Stimulated activated CD4-positive, alpha-beta T cell treated with anti-CD3 and anti-CD28 coated beads, Interleukin-12 subunit alpha, Interleukin-12 subunit beta, amount 100 ng/mL, for 24 hours (primary cell): ENCODE measurements around the gene MYO3B.
"Not testable (repeated sequence)": the region's sequence is repeated elsewhere in the genome, so short reads cannot be mapped to it uniquely, and the experiment has no call there.

Experiments used
- DNase-seq, 2 experiments: peaks; one replicate each; pipeline ENCODE4 v3.0.0-alpha.2; 2020; ENCODE audit warnings: low read depth in 2 of 2

MYO3B gene

GRCh38 chr2:170261566-170261965 lies 83.6 kb downstream of the MYO3B start:
- DNase-seq, result no peak

DNA sequence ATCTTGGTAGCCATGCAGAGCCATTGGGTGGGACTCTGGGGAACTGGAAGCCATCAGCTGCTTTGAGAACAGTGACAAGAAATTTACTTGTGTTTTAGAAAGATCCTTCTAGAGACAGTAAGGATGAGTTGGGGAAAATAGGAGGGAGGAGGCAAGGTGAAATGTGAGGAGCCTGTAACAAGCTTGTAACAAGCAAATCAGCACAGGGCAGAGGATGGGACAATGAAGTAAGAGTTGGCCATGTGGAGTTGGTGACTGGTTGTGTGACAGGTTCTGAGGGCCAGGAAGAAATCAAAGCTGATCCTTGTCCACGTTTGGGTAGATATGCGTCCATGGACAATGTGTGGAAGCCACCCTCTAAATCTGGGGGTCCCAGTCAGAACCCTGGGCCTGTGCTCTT lies 84.4 kb downstream of the MYO3B start:
- no peak for DNase-seq

DNA sequence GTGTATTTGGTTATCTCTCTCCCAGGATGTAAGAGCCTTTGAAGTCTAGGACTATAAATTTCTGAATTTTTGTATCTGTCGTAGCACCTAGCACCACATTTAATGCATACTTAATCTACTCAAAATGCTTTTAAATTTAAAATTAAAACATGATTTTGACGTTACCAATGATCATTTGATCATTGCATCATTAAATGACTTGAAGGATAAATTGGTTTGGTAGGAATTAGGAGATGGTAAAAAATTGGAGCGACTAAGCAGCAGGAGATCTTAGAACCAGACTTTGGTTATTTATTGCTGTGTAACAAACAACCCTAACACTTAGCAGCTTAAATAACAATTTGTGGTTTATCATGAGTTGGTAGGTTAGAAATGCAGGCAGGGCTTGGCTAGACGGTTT lies 84.9 kb downstream of the MYO3B start:
- no peak for DNase-seq

DNA sequence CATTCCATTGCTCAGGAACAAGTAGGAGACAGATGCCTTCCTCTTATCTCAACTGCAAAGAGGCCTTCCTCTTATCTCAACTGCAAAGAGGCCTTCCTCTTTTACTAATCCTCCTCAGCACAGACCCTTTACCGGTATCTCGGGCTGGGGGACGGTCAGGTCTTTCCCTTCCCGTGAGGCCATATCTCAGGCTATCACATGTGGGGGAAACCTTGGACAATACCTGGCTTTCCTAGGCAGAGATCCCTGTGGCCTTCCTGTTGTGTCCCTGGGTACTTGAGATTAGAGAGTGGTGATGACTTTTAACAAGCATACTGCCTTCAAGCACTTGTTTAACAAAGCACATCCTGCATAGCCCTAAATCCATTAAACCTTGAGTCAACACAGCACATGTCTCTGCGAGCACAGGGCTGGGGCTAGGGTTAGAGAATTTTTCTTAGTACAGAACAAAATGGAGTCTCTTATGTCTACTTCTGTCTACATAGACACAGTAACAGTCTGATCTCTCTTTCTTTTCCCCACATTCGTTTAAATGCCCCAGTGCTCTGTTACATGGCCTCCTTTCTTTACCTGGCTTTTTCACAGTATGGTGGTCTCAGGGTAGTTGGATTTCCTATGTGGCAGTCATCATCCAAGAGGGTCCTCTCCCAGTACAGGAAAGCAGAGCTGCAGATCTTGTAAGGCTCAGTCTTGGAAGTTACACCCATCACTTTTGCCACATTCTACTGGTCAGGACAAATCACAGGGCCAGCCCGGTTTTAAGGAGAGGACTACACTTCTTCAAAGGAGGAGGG lies 86.0 kb downstream of the MYO3B start:
- DNase-seq, result not testable (repeated sequence)

- no peak for DNase-seq
Observed at GRCh38 chr2:170264522-170264860, 86.5 kb downstream of the MYO3B start.

DNA sequence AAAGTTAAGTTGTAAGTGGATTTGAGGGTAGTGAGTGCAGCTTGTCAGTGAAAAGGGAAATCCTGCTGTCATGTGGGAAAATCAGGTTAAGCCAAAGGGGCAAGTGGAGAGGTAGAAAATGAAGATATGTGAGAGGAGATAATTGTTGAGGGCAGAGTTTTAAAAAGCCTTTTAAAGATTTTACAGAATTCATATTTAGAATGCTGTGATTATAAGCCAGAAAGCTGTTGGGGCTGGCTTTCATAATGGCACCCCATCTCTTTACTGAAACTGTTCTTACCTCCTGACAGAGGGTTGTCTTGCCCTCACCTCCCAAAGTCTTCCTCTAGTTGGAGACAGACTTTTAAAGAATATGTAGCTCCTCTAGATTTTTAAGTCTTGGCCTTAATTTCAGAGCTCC lies 86.9 kb downstream of the MYO3B start:
- DNase-seq, result no peak

- DNase-seq, result no peak
Observed at GRCh38 chr2:170265321-170265720, 87.4 kb downstream of the MYO3B start.

GRCh38 chr2:170266358-170266757 lies 88.4 kb downstream of the MYO3B start:
- no peak for DNase-seq

DNA sequence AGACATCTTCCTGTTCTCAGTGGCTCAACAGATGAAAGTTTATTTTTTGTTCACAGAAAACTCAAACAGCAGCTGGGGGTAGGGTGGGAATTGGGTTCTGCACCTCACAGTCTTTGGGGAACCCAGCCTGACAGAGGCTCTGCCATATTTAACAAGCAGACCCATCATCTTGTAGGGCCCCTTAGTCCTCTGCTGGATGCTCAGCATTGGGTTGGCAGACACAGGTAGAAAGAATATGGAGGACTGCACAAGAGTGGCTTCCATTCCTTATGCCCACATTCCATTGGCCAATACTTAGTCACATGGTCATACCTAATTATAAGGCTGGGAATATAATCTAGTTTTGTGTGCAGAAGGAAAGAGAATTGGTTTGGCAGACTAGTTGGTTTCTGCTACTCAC lies 89.1 kb downstream of the MYO3B start:
- no peak for DNase-seq

DNA sequence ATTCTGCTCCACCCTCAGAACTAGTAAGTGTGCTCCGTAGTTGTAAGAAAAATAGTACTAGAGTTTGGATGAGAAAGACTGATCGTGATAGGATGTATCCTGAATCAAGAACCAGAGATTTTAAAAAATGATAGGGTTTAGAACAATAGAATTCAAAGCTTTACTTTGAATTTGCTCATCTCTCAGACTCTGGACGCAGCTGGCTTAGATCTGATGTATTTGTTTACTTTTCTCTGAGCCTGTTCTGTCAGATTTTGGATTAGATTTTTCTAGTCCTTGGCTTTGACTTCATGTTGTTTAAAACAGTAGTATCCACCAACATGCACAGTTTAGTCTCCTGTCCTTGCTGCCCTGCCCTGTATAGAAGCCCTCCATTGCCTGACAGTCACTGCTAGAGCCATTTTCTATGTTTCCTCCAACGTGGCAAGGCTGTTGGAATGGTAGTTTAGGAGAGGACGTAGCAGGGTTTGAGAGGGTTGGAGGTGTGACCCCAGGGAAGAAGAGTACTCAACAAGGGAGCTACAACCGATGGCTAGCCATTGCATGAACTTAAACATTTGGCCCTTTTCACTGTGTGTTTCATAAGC lies 92.4 kb downstream of the MYO3B start:
- DNase-seq, result no peak

DNA sequence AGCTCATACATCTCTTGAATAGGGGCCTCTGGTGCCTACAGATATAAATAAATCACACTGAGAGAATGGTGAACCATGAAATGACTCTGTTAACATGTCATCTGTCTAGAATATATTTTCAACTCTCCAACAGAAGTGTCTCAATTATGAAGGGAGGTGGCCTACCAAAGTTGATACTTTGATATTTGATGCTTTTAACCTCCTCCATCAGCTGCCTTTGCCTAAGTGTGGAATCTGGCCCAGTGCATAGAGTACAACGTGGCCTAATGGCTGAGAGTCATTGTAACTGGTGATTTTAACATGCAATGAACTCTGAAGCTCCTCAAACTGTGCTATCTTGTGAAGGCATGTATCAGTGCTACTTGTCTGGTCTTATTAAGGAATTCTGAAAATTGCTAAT lies 93.4 kb downstream of the MYO3B start:
- DNase-seq, result no peak

DNA sequence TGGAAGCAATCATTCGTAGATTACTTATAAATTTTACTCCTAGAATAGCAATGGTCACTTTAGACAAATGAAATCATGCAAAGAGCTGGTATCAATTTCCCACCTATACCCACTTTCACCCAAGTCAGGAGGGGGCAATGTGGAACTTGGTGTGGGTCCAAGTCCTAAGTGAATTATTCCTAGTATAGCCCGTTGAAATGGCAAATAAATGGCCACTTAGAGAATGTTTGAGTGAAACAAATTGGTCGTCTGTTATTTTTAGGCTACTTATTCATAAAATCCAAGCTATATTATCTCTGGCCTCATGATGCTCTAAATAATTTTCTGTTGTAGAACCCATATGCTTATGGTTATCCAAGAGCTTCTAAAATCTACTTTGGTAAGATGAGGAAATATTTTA lies 98.1 kb downstream of the MYO3B start:
- DNase-seq, result no peak

DNA sequence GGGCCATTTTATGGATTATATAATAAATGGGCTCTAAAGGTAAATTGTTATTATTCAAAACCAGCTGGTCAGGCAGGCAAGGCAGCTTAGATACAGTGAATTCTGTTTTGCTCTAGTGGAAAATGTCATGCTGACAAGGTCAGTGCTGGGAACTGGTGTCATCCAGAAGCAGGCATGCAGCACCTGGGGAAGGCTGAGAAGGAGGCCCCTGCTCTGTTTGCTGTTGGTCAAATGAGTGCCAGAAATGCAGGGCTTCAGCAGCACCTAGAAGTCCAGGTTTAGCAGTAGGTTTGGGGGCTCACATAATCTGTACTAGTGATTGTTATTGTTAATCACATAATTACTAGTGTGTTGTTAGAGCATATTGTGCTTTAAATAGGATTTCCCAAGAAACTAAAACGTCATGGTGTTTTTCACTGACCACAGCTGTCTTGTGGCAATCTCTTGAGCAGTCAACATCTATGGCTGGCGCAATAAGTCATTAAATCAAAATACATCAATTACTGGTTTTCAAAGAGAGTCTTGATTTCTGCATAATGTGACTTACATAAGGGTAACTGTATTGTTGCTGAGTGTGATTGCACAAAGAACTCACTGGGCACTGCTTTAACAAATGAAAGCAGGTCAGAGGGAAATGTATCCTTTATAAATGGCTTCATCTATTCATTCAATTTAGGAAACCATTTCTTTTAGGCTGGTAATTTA lies 99.1 kb downstream of the MYO3B start:
- DNase-seq, result no peak

DNA sequence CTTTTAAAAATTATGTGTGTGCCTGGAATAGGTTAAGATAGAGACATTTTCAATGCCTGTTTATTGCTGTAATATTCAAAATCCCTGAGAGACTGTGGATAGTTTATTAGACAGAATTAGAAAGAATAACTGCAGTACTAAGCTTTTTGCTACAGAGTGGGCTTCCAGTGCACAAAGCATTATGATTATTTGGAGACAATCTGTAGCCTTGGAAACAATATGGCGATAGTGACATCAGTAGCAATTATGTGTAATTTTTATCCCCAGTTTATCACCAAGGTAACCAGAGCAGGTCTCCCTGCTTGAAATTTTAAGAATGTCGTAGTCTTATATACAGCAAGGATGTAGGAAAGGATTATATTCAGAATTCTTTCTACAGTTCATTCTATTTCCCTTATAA lies 100.0 kb downstream of the MYO3B start:
- DNase-seq, result no peak

DNA sequence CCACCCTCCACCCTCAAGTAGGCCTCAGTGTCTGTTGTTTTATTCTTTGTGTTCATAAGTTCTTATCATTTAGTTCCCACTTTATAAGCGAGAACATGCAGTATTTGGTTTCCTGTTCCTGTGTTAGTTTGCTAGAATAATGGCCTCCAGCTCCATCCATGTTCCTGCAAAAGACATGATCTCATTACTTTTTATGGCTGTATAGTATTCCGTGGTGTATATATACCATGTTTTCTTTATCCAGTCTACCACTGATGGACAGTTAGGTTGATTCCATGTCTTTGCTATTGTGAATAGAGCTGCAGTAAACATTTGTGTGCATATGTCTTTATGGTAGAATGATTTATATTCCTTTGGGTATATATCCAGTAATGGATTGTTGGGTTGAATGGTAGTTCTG lies 101.7 kb downstream of the MYO3B start:
- not testable (repeated sequence) for DNase-seq

GRCh38 chr2:170282851-170283250 lies 104.9 kb downstream of the MYO3B start:
- no peak for DNase-seq

DNA sequence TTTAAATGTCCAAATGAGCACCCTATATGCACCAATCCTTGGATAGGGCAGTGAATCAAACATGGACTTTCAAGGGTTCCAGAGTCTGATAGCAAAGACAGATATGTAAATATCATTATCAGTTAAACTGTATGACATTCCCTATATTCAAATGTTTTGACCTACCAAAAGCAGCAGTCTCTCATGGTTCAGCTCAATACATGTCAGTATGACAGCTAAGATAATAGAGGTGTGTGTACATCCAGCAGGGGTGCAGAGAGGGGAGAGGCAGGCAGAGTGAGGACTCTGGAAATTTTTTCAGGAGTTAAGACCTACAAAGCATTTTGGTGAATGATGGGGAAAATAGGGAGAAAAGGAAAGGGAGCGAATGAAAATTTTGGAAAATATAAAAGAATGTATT lies 106.3 kb downstream of the MYO3B start:
- no peak for DNase-seq

DNA sequence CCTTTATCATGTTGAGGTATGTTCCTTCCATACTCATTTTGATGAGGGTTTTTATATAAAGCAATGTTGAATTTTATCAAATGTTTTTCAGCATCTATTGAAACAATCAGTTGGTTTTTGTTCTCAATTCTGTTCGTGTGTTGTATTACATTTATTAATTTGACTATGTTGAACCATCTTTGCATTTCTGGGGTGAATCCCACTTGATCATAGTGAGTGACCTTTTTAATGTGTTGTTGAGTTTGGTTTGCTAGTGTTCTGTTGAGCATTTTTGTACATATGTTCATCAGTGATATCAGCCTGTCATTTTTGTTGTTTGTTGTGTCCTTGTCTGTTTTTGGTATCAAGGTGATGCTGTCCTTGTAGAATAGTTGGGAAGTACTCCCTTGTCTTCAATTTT lies 110.9 kb downstream of the MYO3B start:
- no peak for DNase-seq

- no peak for DNase-seq
Observed at GRCh38 chr2:170291474-170291873, 113.5 kb downstream of the MYO3B start.

DNA sequence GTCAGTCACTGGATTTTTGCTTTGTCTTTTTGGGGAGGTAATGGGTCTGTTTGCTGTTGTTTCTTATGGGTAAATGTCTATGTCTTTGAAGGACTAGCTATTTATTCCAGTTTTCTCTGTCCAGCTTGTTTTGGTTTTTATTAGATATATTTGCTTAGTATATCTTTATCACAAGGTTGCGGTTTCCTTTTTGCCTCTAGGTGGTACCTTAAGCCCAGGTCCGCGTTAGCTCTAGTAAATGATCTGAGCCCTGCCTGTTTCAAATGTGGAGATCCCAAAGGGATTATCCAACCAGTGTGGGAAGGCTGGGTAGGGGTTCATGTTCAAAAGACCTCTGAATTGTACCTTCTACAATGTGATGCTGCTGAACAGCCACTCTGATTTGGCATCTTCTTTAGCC lies 114.5 kb downstream of the MYO3B start:
- DNase-seq, result no peak

- no peak for DNase-seq
Observed at GRCh38 chr2:170297496-170297895, 119.5 kb downstream of the MYO3B start.

GRCh38 chr2:170298115-170298514 lies 120.2 kb downstream of the MYO3B start:
- DNase-seq, result no peak

DNA sequence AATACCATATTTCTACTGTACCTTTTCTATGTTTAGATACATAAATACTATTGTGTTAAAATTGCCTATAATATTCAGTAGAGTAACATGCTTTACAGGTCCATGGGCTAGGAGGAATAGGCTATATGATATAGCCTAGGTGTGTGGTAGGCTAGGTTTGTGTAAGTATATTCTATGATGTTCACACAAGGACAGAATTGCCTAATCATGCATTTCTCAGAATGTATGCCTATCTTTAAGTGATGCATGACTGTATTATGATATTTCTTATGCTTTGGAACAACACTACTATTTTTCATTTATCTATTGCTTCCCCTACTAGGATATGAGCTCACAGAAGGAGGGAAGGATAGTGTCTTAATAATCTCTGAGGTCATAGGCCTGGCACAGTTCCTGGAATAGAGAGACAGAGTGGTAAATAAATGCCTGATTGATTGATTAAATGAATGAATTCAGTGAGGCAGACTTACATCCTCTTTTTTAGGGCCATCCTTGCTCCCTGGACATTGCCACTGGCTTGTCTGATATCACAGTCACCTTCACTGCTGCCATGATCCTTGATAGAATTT lies 121.0 kb downstream of the MYO3B start:
- no peak for DNase-seq
